Trophoblast cell (in vitro differentiated cells and primary cell): ENCODE results near the gene LMCD1.

ENCODE experiments used
- DNase-seq, 2 donors: peaks; one replicate each; pipeline ENCODE4 v3.0.0-alpha.2; 2016
- H2AFZ ChIP-seq: 2 replicates; pipeline ENCODE4 v1.6.1; 2013; ENCODE audit warnings: low read length, moderate library complexity, mild to moderate bottlenecking; ENCODE audit not compliant: insufficient read depth, poor library complexity
- H2AK5ac ChIP-seq: 2 replicates; pipeline ENCODE4 v1.6.1; 2013; ENCODE audit warnings: mild to moderate bottlenecking, low read length
- H2BK120ac ChIP-seq: 2 replicates; pipeline ENCODE4 v1.6.1; 2013; ENCODE audit warnings: low read length, mild to moderate bottlenecking, moderate library complexity; ENCODE audit not compliant: insufficient read depth, poor library complexity
- H2BK12ac ChIP-seq: 2 replicates; pipeline ENCODE4 v1.6.1; 2013; ENCODE audit warnings: mild to moderate bottlenecking, low read length, moderate library complexity
- H2BK5ac ChIP-seq: 2 replicates; pipeline ENCODE4 v1.6.1; 2013; ENCODE audit warnings: low read length, low read depth, moderate library complexity, mild to moderate bottlenecking; ENCODE audit not compliant: poor library complexity
- H3K14ac ChIP-seq: 2 replicates; pipeline ENCODE4 v1.6.1; 2013; ENCODE audit warnings: mild to moderate bottlenecking, low read length
- H3K18ac ChIP-seq: 2 replicates; pipeline ENCODE4 v1.6.1; 2013; ENCODE audit warnings: mild to moderate bottlenecking, low read length
- H3K23ac ChIP-seq: 2 replicates; pipeline ENCODE4 v1.6.1; 2013; ENCODE audit warnings: low read length
- H3K27ac ChIP-seq: 2 replicates; pipeline ENCODE4 v1.5.1; 2013; ENCODE audit warnings: low read depth, mild to moderate bottlenecking, inconsistent platforms, low read length, moderate library complexity
- H3K27me3 ChIP-seq: 2 replicates; pipeline ENCODE4 v1.6.1; 2013; ENCODE audit warnings: inconsistent platforms, mild to moderate bottlenecking, low read length, moderate library complexity; ENCODE audit not compliant: insufficient read depth
- H3K36me3 ChIP-seq, 2 experiments: 1 replicate in 1 of 2; 2 replicates in 1 of 2; pipeline ENCODE4 v1.6.1; 2013; ENCODE audit warnings: low read length in 2 of 2, mild to moderate bottlenecking in 2 of 2, moderate library complexity in 1 of 2; ENCODE audit not compliant: insufficient read depth in 2 of 2, control insufficient read depth in 1 of 2
- H3K4ac ChIP-seq: 2 replicates; pipeline ENCODE4 v1.6.1; 2013; ENCODE audit warnings: low read depth, mild to moderate bottlenecking, low read length, moderate library complexity
- H3K4me1 ChIP-seq, 2 experiments: 1 replicate in 1 of 2; 2 replicates in 1 of 2; pipeline ENCODE4 v1.6.1; 2013; ENCODE audit warnings: low read length in 2 of 2, mild to moderate bottlenecking in 2 of 2, moderate library complexity in 1 of 2; ENCODE audit not compliant: insufficient read depth in 2 of 2, control insufficient read depth in 1 of 2
- H3K4me2 ChIP-seq: 2 replicates; pipeline ENCODE4 v1.6.1; 2013; ENCODE audit warnings: inconsistent platforms, mild to moderate bottlenecking, low read length, moderate library complexity
- H3K4me3 ChIP-seq: 2 replicates; pipeline ENCODE4 v1.5.1; 2013; ENCODE audit warnings: mild to moderate bottlenecking, low read depth, low read length, inconsistent platforms
- H3K79me1 ChIP-seq: one replicate; pipeline ENCODE4 v1.6.1; 2013; ENCODE audit warnings: low read length
- H3K79me2 ChIP-seq: 2 replicates; pipeline ENCODE4 v1.6.1; 2013; ENCODE audit warnings: low read length, mild to moderate bottlenecking; ENCODE audit not compliant: control insufficient read depth, insufficient read depth, poor library complexity
- H3K9ac ChIP-seq: 2 replicates; pipeline ENCODE4 v1.6.1; 2013; ENCODE audit warnings: mild to moderate bottlenecking, low read length
- H3K9me3 ChIP-seq: 2 replicates; pipeline ENCODE4 v1.6.1; 2013; ENCODE audit warnings: low read depth, mild to moderate bottlenecking, control low read depth, inconsistent platforms, low read length; ENCODE audit not compliant: insufficient read depth
- H4K12ac ChIP-seq: 2 replicates; pipeline ENCODE4 v1.6.1; 2013; ENCODE audit warnings: low read depth, mild to moderate bottlenecking, low read length, moderate library complexity
- H4K8ac ChIP-seq: 2 replicates; pipeline ENCODE4 v1.6.1; 2013; ENCODE audit warnings: low read depth, mild to moderate bottlenecking, low read length, moderate library complexity
- H4K91ac ChIP-seq: one replicate; pipeline ENCODE4 v1.6.1; 2013; ENCODE audit warnings: low read depth, mild to moderate bottlenecking, low read length, moderate library complexity
- WGBS: extraction: QIAGEN DNeasy Blood & Tissue Kit; methylation state at CpG from one replicate; pipeline ENCODE4 v1.1.7; 2013; ENCODE audit warnings: missing lambda C conversion rate; ENCODE audit not compliant: insufficient read length, insufficient coverage; ENCODE audit errors: extremely low coverage; 5-methylcytosine and 5-hydroxymethylcytosine counted together

LMCD1 gene

DNA sequence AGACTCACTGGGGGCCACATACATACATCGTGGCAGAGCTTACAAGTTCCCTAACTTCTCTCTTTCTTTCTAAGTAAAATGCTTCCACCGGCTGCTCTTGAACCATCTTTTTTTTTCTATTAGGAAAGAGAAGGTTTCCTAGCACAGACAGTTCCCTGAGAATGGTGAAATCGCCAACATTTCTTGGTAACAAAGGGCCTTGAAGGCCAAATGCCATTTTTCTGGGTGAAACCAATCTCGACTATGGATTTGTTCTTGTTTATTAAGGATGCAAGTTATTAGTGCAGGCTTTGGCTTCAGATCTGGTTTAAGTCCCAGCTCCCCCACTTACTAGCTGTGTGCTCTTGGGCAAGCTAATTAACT, 3.0 kb downstream of the LMCD1 start:
- no peak for DNase-seq
- no peak overlapping the region for H4K91ac ChIP-seq
- no peak overlapping the region for H2BK12ac ChIP-seq
- no peak overlapping the region for H3K23ac ChIP-seq
- no peak overlapping the region for H2AK5ac ChIP-seq
- no peak overlapping the region for H3K14ac ChIP-seq
- no peaks in the 10 kb centered on the region for H3K27me3 ChIP-seq
- H2BK120ac ChIP-seq = no peak overlapping the region
- no peak overlapping the region for H3K27ac ChIP-seq
- H3K4ac ChIP-seq = no peak overlapping the region
- no peaks in the 10 kb centered on the region for H3K79me2 ChIP-seq
- no peak overlapping the region for H3K9ac ChIP-seq
- peak overlapping the region; percentile 58 for H3K4me2 ChIP-seq
- H3K4me1 ChIP-seq = peaks cover 15 to 30% of the 10 kb centered on the region in 2 experiments
- no peak overlapping the region for H4K8ac ChIP-seq
- H3K9me3 ChIP-seq = no peaks in the 10 kb centered on the region
- H3K4me3 ChIP-seq = no peak overlapping the region
- H2AFZ ChIP-seq = no peak overlapping the region
- no peak overlapping the region for H2BK5ac ChIP-seq
- H3K79me1 ChIP-seq = peaks cover 15% of the 10 kb centered on the region
- H3K36me3 ChIP-seq = peaks cover 3 to 6% of the 10 kb centered on the region in 2 experiments
- WGBS = no CpG with 5 or more reads among the region's 4 CpGs
- no peak overlapping the region for H4K12ac ChIP-seq
- no peak overlapping the region for H3K18ac ChIP-seq

DNA sequence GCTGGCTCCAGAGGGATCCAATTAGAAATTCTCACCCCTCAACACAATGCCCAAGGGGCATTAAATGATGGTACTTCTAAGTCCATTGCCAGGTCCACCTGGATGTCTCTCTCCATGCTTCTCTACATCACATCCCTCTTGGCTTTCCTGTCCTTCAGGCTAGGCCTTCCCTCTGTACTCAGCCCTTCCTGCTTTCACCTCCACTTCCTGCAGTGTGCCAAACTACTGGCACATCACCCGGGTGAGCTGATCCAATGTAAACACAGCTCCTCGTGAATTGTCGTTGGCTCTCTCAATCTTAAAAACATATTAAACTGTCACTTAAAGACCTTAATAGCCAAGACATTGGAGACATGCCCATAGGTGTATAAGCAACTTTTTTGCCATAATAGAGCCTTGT, 4.0 kb downstream of the LMCD1 start:
- no peak overlapping the region for H2BK120ac ChIP-seq
- no CpG with 5 or more reads among the region's 3 CpGs for WGBS
- H3K36me3 ChIP-seq = peaks cover 5 to 11% of the 10 kb centered on the region in 2 experiments
- H2BK12ac ChIP-seq = peak overlapping the region; percentile 36
- H3K14ac ChIP-seq = no peak overlapping the region
- no peak overlapping the region for H3K4me3 ChIP-seq
- no peak overlapping the region for H4K12ac ChIP-seq
- no peak for DNase-seq
- no peak overlapping the region for H3K4ac ChIP-seq
- H3K9ac ChIP-seq = no peak overlapping the region
- no peak overlapping the region for H2BK5ac ChIP-seq
- H3K23ac ChIP-seq = no peak overlapping the region
- H4K8ac ChIP-seq = no peak overlapping the region
- no peak overlapping the region for H4K91ac ChIP-seq
- H2AK5ac ChIP-seq = no peak overlapping the region
- no peak overlapping the region for H3K4me2 ChIP-seq
- H3K4me1 ChIP-seq = peaks cover 10 to 26% of the 10 kb centered on the region in 2 experiments
- H2AFZ ChIP-seq = no peak overlapping the region
- no peak overlapping the region for H3K18ac ChIP-seq
- no peaks in the 10 kb centered on the region for H3K9me3 ChIP-seq
- no peak overlapping the region for H3K27ac ChIP-seq
- H3K27me3 ChIP-seq = no peaks in the 10 kb centered on the region
- H3K79me2 ChIP-seq = no peaks in the 10 kb centered on the region
- peaks cover 9% of the 10 kb centered on the region for H3K79me1 ChIP-seq

DNA sequence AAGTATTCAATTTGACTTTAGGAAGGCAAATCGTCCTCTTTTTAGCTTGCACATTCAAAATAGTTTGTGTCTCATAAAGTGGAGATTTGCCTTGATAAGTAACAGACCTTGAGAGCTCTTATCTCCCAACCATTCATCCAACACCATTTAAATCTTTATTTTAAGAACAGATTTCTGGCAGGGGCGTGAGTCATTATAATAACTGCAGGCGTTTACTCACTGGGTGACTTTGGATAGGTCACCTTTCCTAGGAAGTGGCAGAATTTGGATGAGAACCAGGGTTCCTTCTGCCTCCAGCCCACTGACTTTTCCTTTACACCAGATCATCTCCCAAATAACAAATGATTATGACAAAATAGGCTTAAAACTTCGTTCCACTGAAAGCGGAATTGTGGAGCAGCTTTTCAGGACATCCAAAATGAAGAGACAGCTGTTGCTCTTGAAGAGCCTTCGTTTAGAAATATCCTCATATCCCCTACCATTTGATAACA, 5.0 kb downstream of the LMCD1 start:
- Histone ChIP-seq H3K14ac (no peak overlapping the region), H3K79me2 (no peaks in the 10 kb centered on the region), H4K91ac (no peak overlapping the region), H3K36me3 (peaks cover 5 to 12% of the 10 kb centered on the region in 2 experiments), H3K4ac (no peak overlapping the region), H2AK5ac (no peak overlapping the region), H3K9ac (no peak overlapping the region), H3K23ac (no peak overlapping the region), H3K4me2 (no peak overlapping the region), H3K4me3 (no peak overlapping the region), H3K18ac (no peak overlapping the region), H3K9me3 (no peaks in the 10 kb centered on the region), H3K79me1 (peaks cover 5% of the 10 kb centered on the region), H2AFZ (no peak overlapping the region), H2BK12ac (no peak overlapping the region), H3K4me1 (peaks cover 10 to 26% of the 10 kb centered on the region in 2 experiments), H3K27ac (no peak overlapping the region), H4K12ac (no peak overlapping the region), H3K27me3 (no peaks in the 10 kb centered on the region), H2BK120ac (no peak overlapping the region), H2BK5ac (no peak overlapping the region), H4K8ac (no peak overlapping the region)
- no CpG with 5 or more reads among the region's 6 CpGs for WGBS
- DNase-seq = no peak

DNA sequence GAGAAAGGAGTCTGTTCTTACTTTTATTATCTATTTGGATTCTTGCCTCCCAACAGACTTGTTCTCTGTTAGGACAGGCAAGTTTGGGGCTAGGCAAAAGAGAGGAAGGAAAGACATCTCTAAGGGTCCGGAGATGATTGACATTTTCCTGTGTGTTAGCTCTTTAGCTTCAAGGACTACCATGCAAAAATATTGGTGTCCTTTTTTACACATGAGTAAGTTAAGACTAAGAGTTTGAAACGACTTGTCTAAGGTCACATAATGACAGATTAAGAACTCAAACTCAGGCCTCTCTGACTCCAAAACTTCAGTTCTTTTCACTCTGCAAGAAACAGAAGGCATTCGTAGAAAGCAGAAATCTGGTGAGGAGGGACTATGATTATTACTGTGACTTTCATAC, 5.9 kb downstream of the LMCD1 start:
- Histone ChIP-seq H4K91ac (no peak overlapping the region), H3K79me1 (peaks cover 3% of the 10 kb centered on the region), H3K27ac (no peak overlapping the region), H2BK5ac (no peak overlapping the region), H3K9ac (no peak overlapping the region), H2BK12ac (no peak overlapping the region), H2AK5ac (no peak overlapping the region), H3K4me3 (no peak overlapping the region), H3K36me3 (peaks cover 7 to 13% of the 10 kb centered on the region in 2 experiments), H3K27me3 (no peaks in the 10 kb centered on the region), H4K12ac (no peak overlapping the region), H3K9me3 (no peaks in the 10 kb centered on the region), H2BK120ac (no peak overlapping the region), H3K23ac (no peak overlapping the region), H3K4me2 (no peak overlapping the region), H4K8ac (no peak overlapping the region), H2AFZ (no peak overlapping the region), H3K4ac (no peak overlapping the region), H3K18ac (no peak overlapping the region), H3K79me2 (no peaks in the 10 kb centered on the region), H3K4me1 (peaks cover 8 to 24% of the 10 kb centered on the region in 2 experiments), H3K14ac (no peak overlapping the region)
- WGBS = no CpG with 5 or more reads among the region's 3 CpGs
- DNase-seq = no peak
